ENCODE measurements around the gene INPP4B.

- TF ChIP-seq EZH2 (IDR thresholded peaks at IDR 0.05; ENCODE audit: insufficient read depth, poor library complexity, severe bottlenecking): no peak
- TF ChIP-seq EZH2phosphoT487 (IDR thresholded peaks at IDR 0.05; ENCODE audit: insufficient read depth, low read depth): no peak
Measured at GRCh38 chr4:142861351-142861750, 15.2 kb upstream of the INPP4B start.

Measured in GM23248 (cell line).